HEK293 (cell line): Measurements from ENCODE around the gene DOLK.
A peak's percentile ranks its signal among the peaks of the same experiment; 100 is the strongest.

Experiments
- CTCF ChIA-PET: fragments of 350-600 bp; formaldehyde crosslinking; extraction: SDS; loops from one replicate; lab custom pipeline; 2021; ENCODE audit warnings: antibody characterized with exemption; lab: Yijun Ruan, JAX
- POLR2A ChIA-PET: fragments of 300-600 bp; formaldehyde crosslinking; extraction: SDS; loops from one replicate; lab custom pipeline; 2020; ENCODE audit warnings: antibody characterized with exemption, inconsistent platforms; lab: Yijun Ruan, JAX
- H3K27ac ChIP-seq: fragments of 200-500 bp; sonication (Bioruptor generic); 2 replicates; pipeline ENCODE4 v1.5.1; 2014; ENCODE audit warnings: low read depth, low read length, control low read depth, inconsistent platforms; ENCODE audit errors: extremely low read depth
- H3K36me3 ChIP-seq, 2 experiments: fragments of 200-500 bp in 1 of 2; sonication (Bioruptor generic) in 1 of 2; 1 replicate in 1 of 2; 2 replicates in 1 of 2; pipeline ENCODE4 v1.5.1; 2014 to 2017; ENCODE audit warnings: inconsistent platforms in 2 of 2, low read length in 2 of 2; ENCODE audit not compliant: control insufficient read depth in 2 of 2, insufficient read depth in 1 of 2
- H3K4me1 ChIP-seq: fragments of 200-500 bp; sonication (Bioruptor generic); 2 replicates; pipeline ENCODE4 v1.5.1; 2014; ENCODE audit warnings: mild to moderate bottlenecking, low read length, inconsistent platforms; ENCODE audit not compliant: control insufficient read depth, insufficient read depth
- H3K4me3 ChIP-seq: 2 replicates; pipeline ENCODE4 v1.5.1; 2011; ENCODE audit warnings: low read depth, mild to moderate bottlenecking, control low read depth, low read length, moderate library complexity
- H3K9me3 ChIP-seq: fragments of 200-500 bp; sonication (Bioruptor generic); 2 replicates; pipeline ENCODE4 v1.5.1; 2014; ENCODE audit warnings: low read depth, low read length, inconsistent platforms; ENCODE audit not compliant: control insufficient read depth, insufficient read depth
- GLIS2 ChIP-seq: fragments of 450-650 bp; formaldehyde crosslinking; IDR thresholded peaks from 2 replicates; pipeline ENCODE4 v1.5.1; 2016; ENCODE audit warnings: missing biosample characterization, missing genetic modification characterization
- HIC1 ChIP-seq: fragments of 450-650 bp; formaldehyde crosslinking; IDR thresholded peaks from 2 replicates; pipeline ENCODE4 v1.5.1; 2016; ENCODE audit warnings: missing biosample characterization, missing genetic modification characterization
- KLF17 ChIP-seq: fragments of 450-650 bp; formaldehyde crosslinking; IDR thresholded peaks from 2 replicates; pipeline ENCODE4 v1.5.1; 2016; ENCODE audit warnings: missing biosample characterization, missing genetic modification characterization
- OSR2 ChIP-seq: fragments of 450-650 bp; formaldehyde crosslinking; IDR thresholded peaks from 2 replicates; pipeline ENCODE4 v1.5.1; 2016; ENCODE audit warnings: missing biosample characterization, missing genetic modification characterization
- REST ChIP-seq: fragments of 450-650 bp; formaldehyde crosslinking; IDR thresholded peaks from 2 replicates; pipeline ENCODE4 v1.5.1; 2016; ENCODE audit warnings: missing biosample characterization, missing genetic modification characterization
- SCRT2 ChIP-seq: fragments of 450-650 bp; formaldehyde crosslinking; IDR thresholded peaks from 2 replicates; pipeline ENCODE4 v1.5.1; 2016; ENCODE audit warnings: missing biosample characterization, missing genetic modification characterization
- ZBTB17 ChIP-seq: fragments of 450-650 bp; formaldehyde crosslinking; IDR thresholded peaks from 2 replicates; pipeline ENCODE4 v1.5.1; 2016; ENCODE audit warnings: missing biosample characterization, missing genetic modification characterization
- ZBTB48 ChIP-seq: fragments of 450-650 bp; formaldehyde crosslinking; IDR thresholded peaks from 2 replicates; pipeline ENCODE4 v1.5.1; 2016; ENCODE audit warnings: missing biosample characterization, missing genetic modification characterization
- ZBTB6 ChIP-seq: fragments of 450-650 bp; formaldehyde crosslinking; IDR thresholded peaks from 2 replicates; pipeline ENCODE4 v1.5.1; 2017; ENCODE audit warnings: missing biosample characterization, missing genetic modification characterization
- ZBTB7A ChIP-seq: fragments of 450-650 bp; formaldehyde crosslinking; IDR thresholded peaks from 2 replicates; pipeline ENCODE4 v1.5.1; 2016; ENCODE audit warnings: low read depth, missing biosample characterization, missing genetic modification characterization
- ZFHX2 ChIP-seq: fragments of 450-650 bp; formaldehyde crosslinking; conservative IDR thresholded peaks from 2 replicates; pipeline ENCODE4 v1.5.1; 2016; ENCODE audit warnings: missing biosample characterization, missing genetic modification characterization
- ZNF10 ChIP-seq: fragments of 450-650 bp; formaldehyde crosslinking; IDR thresholded peaks from 2 replicates; pipeline ENCODE4 v1.5.1; 2017; ENCODE audit warnings: missing biosample characterization, missing genetic modification characterization
- ZNF132 ChIP-seq: fragments of 450-650 bp; formaldehyde crosslinking; IDR thresholded peaks from 2 replicates; pipeline ENCODE4 v1.5.1; 2017; ENCODE audit warnings: missing biosample characterization, missing genetic modification characterization, borderline replicate concordance
- ZNF155 ChIP-seq: fragments of 450-650 bp; formaldehyde crosslinking; IDR thresholded peaks from 2 replicates; pipeline ENCODE4 v1.5.1; 2016; ENCODE audit warnings: missing biosample characterization, missing genetic modification characterization
- ZNF16 ChIP-seq: fragments of 450-650 bp; formaldehyde crosslinking; IDR thresholded peaks from 2 replicates; pipeline ENCODE4 v1.5.1; 2016; ENCODE audit warnings: low read depth, missing biosample characterization, missing genetic modification characterization
- ZNF211 ChIP-seq: fragments of 450-650 bp; formaldehyde crosslinking; IDR thresholded peaks from 2 replicates; pipeline ENCODE4 v1.5.1; 2016; ENCODE audit warnings: low read depth, missing biosample characterization, missing genetic modification characterization
- ZNF266 ChIP-seq: fragments of 450-650 bp; formaldehyde crosslinking; IDR thresholded peaks from 2 replicates; pipeline ENCODE4 v1.5.1; 2016; ENCODE audit warnings: missing biosample characterization, missing genetic modification characterization, low read depth
- ZNF335 ChIP-seq: fragments of 450-650 bp; formaldehyde crosslinking; conservative IDR thresholded peaks from 2 replicates; pipeline ENCODE4 v1.5.1; 2016; ENCODE audit warnings: missing biosample characterization, missing genetic modification characterization
- ZNF426 ChIP-seq: fragments of 450-650 bp; formaldehyde crosslinking; IDR thresholded peaks from 2 replicates; pipeline ENCODE4 v1.5.1; 2017; ENCODE audit warnings: missing biosample characterization, missing genetic modification characterization, mild to moderate bottlenecking, inconsistent platforms, moderate library complexity
- ZNF514 ChIP-seq: fragments of 450-650 bp; formaldehyde crosslinking; IDR thresholded peaks from 2 replicates; pipeline ENCODE4 v1.5.1; 2016; ENCODE audit warnings: missing biosample characterization, missing genetic modification characterization
- ZNF580 ChIP-seq: fragments of 450-650 bp; formaldehyde crosslinking; IDR thresholded peaks from 2 replicates; pipeline ENCODE4 v1.5.1; 2016; ENCODE audit warnings: missing biosample characterization, missing genetic modification characterization
- ZNF600 ChIP-seq: fragments of 450-650 bp; formaldehyde crosslinking; IDR thresholded peaks from 2 replicates; pipeline ENCODE4 v1.5.1; 2016; ENCODE audit warnings: missing biosample characterization, missing genetic modification characterization
- ZNF747 ChIP-seq: fragments of 450-650 bp; formaldehyde crosslinking; IDR thresholded peaks from 2 replicates; pipeline ENCODE4 v1.5.1; 2016; ENCODE audit warnings: missing biosample characterization, missing genetic modification characterization
- ZNF791 ChIP-seq: fragments of 450-650 bp; formaldehyde crosslinking; IDR thresholded peaks from 2 replicates; pipeline ENCODE4 v1.5.1; 2016; ENCODE audit warnings: missing biosample characterization, missing genetic modification characterization
- ZNF792 ChIP-seq: fragments of 450-650 bp; formaldehyde crosslinking; IDR thresholded peaks from 2 replicates; pipeline ENCODE4 v1.5.1; 2016; ENCODE audit warnings: missing biosample characterization, missing genetic modification characterization
- ZNF830 ChIP-seq: fragments of 450-650 bp; IDR thresholded peaks from 2 replicates; pipeline ENCODE4 v1.5.0; 2018; ENCODE audit warnings: missing biosample characterization, missing genetic modification characterization, low read depth, mild to moderate bottlenecking, moderate library complexity
- ZSCAN30 ChIP-seq: fragments of 450-650 bp; IDR thresholded peaks from 2 replicates; pipeline ENCODE4 v1.5.1; 2018; ENCODE audit warnings: missing biosample characterization, mild to moderate bottlenecking, missing genetic modification characterization, moderate library complexity
- ZXDB ChIP-seq: fragments of 450-650 bp; formaldehyde crosslinking; IDR thresholded peaks from 2 replicates; pipeline ENCODE4 v1.5.1; 2016; ENCODE audit warnings: missing biosample characterization, missing genetic modification characterization

DOLK gene

GRCh38 chr9:128895556-128895955, 51.8 kb downstream of the DOLK start:
- H3K4me3 ChIP-seq: no peak overlapping the region
- ChIA-PET CTCF (interaction anchor here (0.7 to 1.0 kb wide), 3 partner anchors 10 to 32 kb away, joined by 3 read pairs; no protein-coding TSS in a partner anchor), POLR2A (no interaction called here)
- H3K36me3 ChIP-seq: peaks cover 0 to 54% of the 10 kb centered on the region in 2 experiments; a peak in 2 of 3 replicates
- no peak overlapping the region for H3K27ac ChIP-seq
- H3K9me3 ChIP-seq: no peaks in the 10 kb centered on the region
- H3K4me1 ChIP-seq: no peaks in the 10 kb centered on the region
- TF ChIP-seq REST (no peak), ZBTB6 (tag by site-specific recombination) (no peak), ZNF514 (no peak), ZNF266 (tag by site-specific recombination) (no peak), SCRT2 (tag by site-specific recombination) (0 out of 2 replicates have a peak, but pooled peaks have one; percentile 12), ZSCAN30 (tag by site-specific recombination) (no peak), ZNF600 (tag by site-specific recombination) (peak; percentile 86), ZNF791 (tag by site-specific recombination) (no peak), ZBTB48 (no peak), ZNF426 (no peak), ZNF747 (no peak), ZNF830 (no peak), ZNF211 (no peak), ZBTB17 (tag by site-specific recombination) (0 out of 2 replicates have a peak, but pooled peaks have one; percentile 38), GLIS2 (tag by site-specific recombination) (no peak), ZNF16 (tag by site-specific recombination) (no peak), ZNF580 (tag by site-specific recombination) (no peak), KLF17 (tag by site-specific recombination) (no peak), ZNF10 (tag by site-specific recombination) (no peak), ZFHX2 (tag by site-specific recombination) (0 out of 2 replicates have a peak, but pooled peaks have one; percentile 29), ZNF155 (tag by site-specific recombination) (no peak), ZNF132 (tag by site-specific recombination) (no peak), ZNF335 (tag by site-specific recombination) (peak; percentile 40; the same call in 1 of the 2 replicates), OSR2 (tag by site-specific recombination) (peak; percentile 98), ZBTB7A (tag by site-specific recombination) (no peak), HIC1 (no peak), ZNF792 (tag by site-specific recombination) (no peak), ZXDB (tag by site-specific recombination) (no peak)
